ENCODE data around the gene CDCP2. TPM values are rescaled to one million over a fixed set of nuclear protein-coding genes. Genes with fewer than 3 reads are reported as not detected.

The CDCP2 gene
- total RNA-seq, 1 donor from 2014 or later: not detected

DNA sequence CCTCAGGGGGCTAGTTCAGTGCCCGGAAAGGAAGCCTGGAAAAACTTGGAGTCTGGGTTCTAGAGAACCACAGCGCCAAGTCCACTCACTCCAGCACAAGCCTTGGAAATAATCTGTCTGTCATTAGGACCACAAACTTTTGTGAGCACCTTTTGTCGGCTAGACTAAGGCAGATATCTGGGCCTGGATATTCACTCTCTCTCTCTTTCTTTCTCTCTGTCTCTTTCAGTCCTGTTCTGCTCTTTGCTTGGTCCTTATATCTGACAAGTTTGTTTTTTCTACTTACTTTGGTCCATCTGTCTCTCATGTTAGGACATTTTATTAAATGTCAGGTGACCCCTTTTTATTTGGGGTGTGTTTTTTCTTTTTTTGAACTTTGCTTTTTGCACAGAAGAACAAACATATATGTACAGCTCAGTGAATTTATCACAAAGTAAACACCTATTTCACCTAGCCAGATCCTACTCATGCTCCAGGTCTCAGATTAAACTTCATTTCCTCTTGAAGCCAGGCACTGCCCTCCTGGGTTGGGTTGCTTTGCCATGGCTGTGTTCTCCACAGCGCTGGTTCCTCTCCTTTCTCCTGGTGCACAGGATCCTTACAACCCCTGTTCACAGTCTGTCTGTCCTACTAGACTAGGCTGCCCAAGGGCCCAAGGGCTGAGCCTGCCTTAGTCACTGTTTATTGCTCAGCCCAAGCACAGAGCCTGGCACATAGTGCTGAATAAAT is 58.6 kb downstream of the CDCP2 start:
- TF ChIP-seq, protein P1, sequence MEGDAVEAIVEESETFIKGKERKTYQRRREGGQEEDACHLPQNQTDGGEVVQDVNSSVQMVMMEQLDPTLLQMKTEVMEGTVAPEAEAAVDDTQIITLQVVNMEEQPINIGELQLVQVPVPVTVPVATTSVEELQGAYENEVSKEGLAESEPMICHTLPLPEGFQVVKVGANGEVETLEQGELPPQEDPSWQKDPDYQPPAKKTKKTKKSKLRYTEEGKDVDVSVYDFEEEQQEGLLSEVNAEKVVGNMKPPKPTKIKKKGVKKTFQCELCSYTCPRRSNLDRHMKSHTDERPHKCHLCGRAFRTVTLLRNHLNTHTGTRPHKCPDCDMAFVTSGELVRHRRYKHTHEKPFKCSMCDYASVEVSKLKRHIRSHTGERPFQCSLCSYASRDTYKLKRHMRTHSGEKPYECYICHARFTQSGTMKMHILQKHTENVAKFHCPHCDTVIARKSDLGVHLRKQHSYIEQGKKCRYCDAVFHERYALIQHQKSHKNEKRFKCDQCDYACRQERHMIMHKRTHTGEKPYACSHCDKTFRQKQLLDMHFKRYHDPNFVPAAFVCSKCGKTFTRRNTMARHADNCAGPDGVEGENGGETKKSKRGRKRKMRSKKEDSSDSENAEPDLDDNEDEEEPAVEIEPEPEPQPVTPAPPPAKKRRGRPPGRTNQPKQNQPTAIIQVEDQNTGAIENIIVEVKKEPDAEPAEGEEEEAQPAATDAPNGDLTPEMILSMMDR (IDR thresholded peaks at IDR 0.05; ENCODE audit: insufficient read depth, low read length, severe bottlenecking): no peak
- Histone ChIP-seq H3K4me3 (ENCODE audit: low read depth, low read length) (no peak overlapping the region), H3K27me3 (ENCODE audit: control insufficient read depth, insufficient read depth, low read length) (no peaks in the 10 kb centered on the region), H3K36me3 (ENCODE audit: control insufficient read depth, insufficient read depth, low read length) (peaks cover 2% of the 10 kb centered on the region)
- DNase-seq (ENCODE audit: low read depth) (peak; percentile 15), FAIRE-seq (peak; percentile 86)

DNA sequence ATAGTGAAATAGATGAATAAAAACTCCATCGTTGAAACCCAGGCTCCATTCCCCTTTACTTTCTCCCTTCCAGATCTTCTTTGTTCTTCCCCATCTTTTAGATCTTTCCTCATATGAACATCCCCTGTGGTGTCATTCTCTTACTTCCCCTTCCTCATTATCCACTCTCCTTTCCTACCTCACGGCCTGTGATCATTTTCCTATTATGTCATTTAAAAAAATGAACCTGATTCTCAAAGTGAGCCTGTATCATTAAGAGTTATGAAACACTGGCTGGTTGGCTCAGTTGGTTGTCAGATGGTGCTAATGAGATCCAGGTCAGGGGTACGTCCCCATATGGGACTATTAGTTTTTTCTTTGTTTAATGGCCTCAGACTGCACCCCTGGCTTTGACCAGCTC is 61.1 kb downstream of the CDCP2 start:
- Histone ChIP-seq H3K4me3 (ENCODE audit: low read depth, low read length) (no peak overlapping the region), H3K27me3 (ENCODE audit: control insufficient read depth, insufficient read depth, low read length) (no peaks in the 10 kb centered on the region), H3K36me3 (ENCODE audit: control insufficient read depth, insufficient read depth, low read length) (peaks cover 2% of the 10 kb centered on the region)
- no peak for DNase-seq (ENCODE audit: low read depth)
- TF ChIP-seq, protein P1 (IDR thresholded peaks at IDR 0.05; ENCODE audit: insufficient read depth, low read length, severe bottlenecking): no peak
- no peak for FAIRE-seq

DNA sequence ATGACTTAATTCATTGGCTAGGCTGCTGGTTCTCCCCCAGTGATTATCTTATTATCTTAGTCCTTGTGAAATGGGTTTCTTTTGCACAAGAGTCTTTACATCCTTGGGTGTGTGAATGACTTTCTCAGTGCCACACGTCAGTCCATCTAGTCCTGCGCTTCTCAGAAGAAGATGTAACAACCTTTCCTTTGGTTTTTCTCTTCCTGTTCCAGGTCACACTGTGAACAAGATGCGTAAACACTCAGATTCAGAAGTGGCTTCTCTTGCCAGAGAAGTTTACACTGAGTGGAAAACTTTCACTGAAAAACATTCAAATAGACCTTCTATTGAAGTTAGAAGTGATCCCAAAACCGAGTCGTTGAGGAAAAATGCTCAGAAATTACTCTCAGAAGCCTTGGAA is 64.4 kb downstream of the CDCP2 start:
- Histone ChIP-seq H3K4me3 (ENCODE audit: low read depth, low read length) (no peak overlapping the region), H3K36me3 (ENCODE audit: control insufficient read depth, insufficient read depth, low read length) (no peaks in the 10 kb centered on the region), H3K27me3 (ENCODE audit: control insufficient read depth, insufficient read depth, low read length) (no peaks in the 10 kb centered on the region)
- DNase-seq (ENCODE audit: low read depth) (no peak), FAIRE-seq (no peak)
- TF ChIP-seq, protein P1 (IDR thresholded peaks at IDR 0.05; ENCODE audit: insufficient read depth, low read length, severe bottlenecking): no peak

DNA sequence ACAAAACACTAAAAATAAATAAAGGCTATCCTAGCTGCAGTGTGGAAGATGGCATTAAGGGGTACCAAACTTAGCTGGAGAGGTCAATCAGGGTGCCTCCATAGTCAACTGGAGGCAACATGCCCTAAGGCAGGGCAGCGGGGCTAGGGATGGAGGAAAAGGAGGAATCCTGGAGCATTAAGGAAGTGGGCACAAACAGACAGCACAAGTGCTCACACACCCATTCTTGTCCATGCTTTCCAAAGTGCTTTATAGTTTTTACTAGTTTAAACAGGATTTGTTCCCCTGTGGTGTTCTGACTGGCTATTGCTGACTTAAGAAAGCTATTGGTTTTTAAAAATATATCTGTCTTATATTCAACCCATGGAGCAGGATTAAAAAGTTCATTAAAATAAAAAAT is 66.0 kb downstream of the CDCP2 start:
- no peaks in the 10 kb centered on the region for H3K27me3 ChIP-seq (ENCODE audit: control insufficient read depth, insufficient read depth, low read length)
- FAIRE-seq: no peak
- TF ChIP-seq, protein P1 (IDR thresholded peaks at IDR 0.05; ENCODE audit: insufficient read depth, low read length, severe bottlenecking): no peak

DNA sequence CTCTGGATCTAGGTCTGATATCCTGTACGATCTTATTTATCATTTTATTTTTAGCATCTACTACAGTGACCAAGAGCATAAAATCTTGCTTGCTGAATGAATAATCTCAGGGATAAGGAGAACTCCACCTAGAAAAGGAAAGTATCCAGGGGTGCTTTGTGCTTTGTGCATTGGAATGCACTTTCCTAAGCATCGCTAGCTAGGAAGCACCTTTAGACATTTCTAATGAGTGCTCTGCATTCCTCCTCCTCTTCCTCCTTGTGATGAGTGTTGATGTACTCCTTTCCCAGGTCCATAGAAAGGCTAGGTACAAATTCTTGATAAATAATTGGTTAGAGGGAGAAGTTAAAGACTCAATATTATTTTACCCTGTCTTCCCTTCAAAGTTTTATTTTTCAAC is 68.0 kb downstream of the CDCP2 start:
- no peak for FAIRE-seq
- TF ChIP-seq, protein P1 (IDR thresholded peaks at IDR 0.05; ENCODE audit: insufficient read depth, low read length, severe bottlenecking): no peak
- Histone ChIP-seq H3K36me3 (ENCODE audit: control insufficient read depth, insufficient read depth, low read length) (no peaks in the 10 kb centered on the region), H3K27me3 (ENCODE audit: control insufficient read depth, insufficient read depth, low read length) (no peaks in the 10 kb centered on the region), H3K4me3 (ENCODE audit: low read depth, low read length) (no peak overlapping the region)
- DNase-seq (ENCODE audit: low read depth): no peak

More for the DNA sequence above, 66.0 kb downstream of the CDCP2 start:
- no peak overlapping the region for H3K4me3 ChIP-seq (ENCODE audit: low read depth, low read length)
- no peaks in the 10 kb centered on the region for H3K36me3 ChIP-seq (ENCODE audit: control insufficient read depth, insufficient read depth, low read length)
- DNase-seq (ENCODE audit: low read depth): no peak

Other genes with a start within 250 kb of the CDCP2 start
- 9.7 and 12.9 TPM in 2 replicates for gene IFT25, start 207.3 kb downstream of the CDCP2 start, total RNA-seq
- 44.9 and 51.1 TPM in 2 replicates for gene LRRC42, start 206.7 kb downstream of the CDCP2 start, total RNA-seq
- gene LDLRAD1, start 134.8 kb downstream of the CDCP2 start, total RNA-seq: 0.26 and 0.90 TPM in 2 replicates
- 191 and 315 TPM in 2 replicates for gene TMEM59, start 99.8 kb downstream of the CDCP2 start, total RNA-seq
- 2.4 and 3.6 TPM in 2 replicates for gene TCEANC2, start 99.4 kb downstream of the CDCP2 start, total RNA-seq
- gene CYB5RL, start 47.0 kb upstream of the CDCP2 start, total RNA-seq: 2.7 and 3.9 TPM in 2 replicates
- 42.6 and 52.7 TPM in 2 replicates for gene MRPL37, start 47.2 kb upstream of the CDCP2 start, total RNA-seq

Measured in bronchial epithelial cell (primary cell).